Measurements from ENCODE around the gene ZMIZ1.

- TF ChIP-seq ZNF677 (tag by site-specific recombination; IDR thresholded peaks at IDR 0.05) = no peak
- TF ChIP-seq ZSCAN16 (tag by site-specific recombination; IDR thresholded peaks at IDR 0.05) = no peak
- no peak for TF ChIP-seq CTCF (tag by site-specific recombination; IDR thresholded peaks at IDR 0.05)
- no peak for TF ChIP-seq ZNF692 (tag by site-specific recombination; IDR thresholded peaks at IDR 0.05)
- no peak for TF ChIP-seq ZBTB11 (tag by site-specific recombination; conservative IDR thresholded peaks at IDR 0.05; ENCODE audit: low read depth)
- TF ChIP-seq ZBTB44 (tag by site-specific recombination; IDR thresholded peaks at IDR 0.05) = no peak
- TF ChIP-seq ZNF530 (tag by site-specific recombination; IDR thresholded peaks at IDR 0.05; ENCODE audit: low read depth) = no peak
- TF ChIP-seq ZNF324 (tag by site-specific recombination; IDR thresholded peaks at IDR 0.05) = no peak
- TF ChIP-seq ZFP41 (tag by site-specific recombination; IDR thresholded peaks at IDR 0.05; ENCODE audit: borderline replicate concordance) = no peak
- no peak for TF ChIP-seq GLI4 (tag by site-specific recombination; IDR thresholded peaks at IDR 0.05)
- TF ChIP-seq ZNF239 (tag by site-specific recombination; IDR thresholded peaks at IDR 0.05) = no peak
- no peak for TF ChIP-seq ZNF274 (IDR thresholded peaks at IDR 0.05; ENCODE audit: low read length)
- TF ChIP-seq ZNF274 (tag by site-specific recombination; IDR thresholded peaks at IDR 0.05; ENCODE audit: borderline replicate concordance) = no peak
Measured at GRCh38 chr10:79060641-79061255, 8.0 kb upstream of the ZMIZ1 start.

All from HEK293 (cell line).